Effector CD8-positive, alpha-beta T cell (primary cell): ENCODE results near the gene CNTRL.

Experiments used
- DNase-seq: peaks from one replicate; lab custom pipeline; 2025; lab: John Stamatoyannopoulos, UW

The CNTRL gene

GRCh38 chr9:121201738-121202533, 127.2 kb downstream of the CNTRL start, which contains the start of gene RAB14:
RAB14 (minus strand) TSS chr9:121201869; CDS start chr9:121193412, 8,457 bp downstream.
- DNase-seq = peak; percentile 100

DNA sequence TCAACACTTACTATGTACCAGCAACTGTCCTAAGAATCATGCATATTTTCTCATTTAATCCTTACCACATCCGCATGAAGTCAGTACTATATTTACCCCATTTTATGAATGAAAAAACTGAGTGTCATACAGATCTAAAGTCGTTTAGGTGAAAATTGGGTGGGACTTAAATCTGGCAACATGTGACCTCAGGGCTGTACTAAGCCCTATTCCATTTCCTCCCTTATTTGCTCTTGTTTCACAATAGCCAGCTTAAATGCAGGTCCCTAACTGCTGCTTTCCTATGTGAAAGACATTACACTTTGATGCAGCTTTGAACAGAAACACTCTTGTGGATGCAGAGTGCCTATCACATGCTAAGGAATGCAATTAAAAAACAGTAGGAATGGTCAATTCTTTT, 129.4 kb downstream of the CNTRL start:
- DNase-seq = no peak

DNA sequence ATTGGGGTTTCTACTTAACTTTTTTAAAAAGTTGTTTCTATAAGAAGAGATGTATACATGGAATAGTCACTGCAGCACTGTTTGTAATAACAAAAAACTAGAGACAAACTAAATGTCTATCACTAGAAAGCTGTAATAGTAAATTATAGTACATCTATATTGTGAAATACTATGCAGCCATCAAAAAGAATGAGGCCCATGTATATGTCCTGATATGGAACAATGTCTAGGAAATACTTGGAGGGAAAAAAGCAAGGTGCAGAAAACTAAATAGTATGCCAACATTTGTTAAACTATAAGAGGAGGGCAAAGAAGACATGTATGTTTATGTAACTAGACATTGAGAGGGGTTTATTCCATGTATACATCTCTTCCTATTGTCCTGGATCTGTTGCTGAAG, 129.9 kb downstream of the CNTRL start:
- DNase-seq = no peak

- no peak for DNase-seq
Observed at GRCh38 chr9:121206516-121207370, 132.0 kb downstream of the CNTRL start.

DNA sequence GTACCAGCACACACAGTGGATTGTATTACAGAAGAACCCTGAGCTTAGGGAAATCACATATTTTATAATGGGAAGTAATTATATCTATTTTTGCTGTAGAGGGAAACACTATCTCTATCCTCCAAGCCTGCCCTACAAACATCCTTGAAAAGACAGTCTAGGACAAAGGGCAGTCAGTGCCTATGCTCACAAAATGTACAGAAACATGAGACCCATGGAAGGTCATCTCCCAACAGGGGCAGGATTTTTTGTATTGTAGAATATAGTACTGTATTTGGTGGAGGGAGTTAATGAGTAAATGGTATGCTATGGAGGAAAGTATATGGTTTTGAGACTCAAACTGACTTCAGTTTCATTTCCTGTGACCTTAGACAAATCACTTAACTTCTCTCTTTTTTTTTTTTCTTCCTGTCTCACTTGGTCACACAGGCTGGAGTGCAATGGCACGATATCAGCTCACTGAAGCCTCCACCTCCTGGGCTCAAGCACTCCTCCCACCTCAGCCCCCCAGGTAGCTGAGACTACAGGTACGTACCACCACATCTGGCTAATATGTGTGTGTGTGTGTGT, 132.7 kb downstream of the CNTRL start:
- no peak for DNase-seq

DNA sequence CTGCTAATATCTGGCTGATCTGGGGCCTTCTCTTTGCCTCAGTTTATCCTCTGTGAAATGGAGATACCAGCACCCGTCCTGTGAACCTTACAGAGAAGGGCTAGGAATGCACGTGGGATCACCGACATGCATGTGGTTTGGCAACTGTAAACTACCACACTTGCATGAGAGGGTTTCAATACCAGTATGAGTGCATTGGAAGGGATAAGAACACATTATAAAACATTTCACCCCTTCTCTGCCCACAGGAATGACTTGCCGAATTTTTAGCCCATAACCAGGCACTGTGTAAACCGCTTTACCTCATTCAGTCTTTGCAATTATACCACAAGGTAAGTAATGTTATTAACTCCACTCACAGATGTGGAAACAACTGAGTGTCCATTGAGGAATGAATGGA, 135.8 kb downstream of the CNTRL start:
- no peak for DNase-seq

DNA sequence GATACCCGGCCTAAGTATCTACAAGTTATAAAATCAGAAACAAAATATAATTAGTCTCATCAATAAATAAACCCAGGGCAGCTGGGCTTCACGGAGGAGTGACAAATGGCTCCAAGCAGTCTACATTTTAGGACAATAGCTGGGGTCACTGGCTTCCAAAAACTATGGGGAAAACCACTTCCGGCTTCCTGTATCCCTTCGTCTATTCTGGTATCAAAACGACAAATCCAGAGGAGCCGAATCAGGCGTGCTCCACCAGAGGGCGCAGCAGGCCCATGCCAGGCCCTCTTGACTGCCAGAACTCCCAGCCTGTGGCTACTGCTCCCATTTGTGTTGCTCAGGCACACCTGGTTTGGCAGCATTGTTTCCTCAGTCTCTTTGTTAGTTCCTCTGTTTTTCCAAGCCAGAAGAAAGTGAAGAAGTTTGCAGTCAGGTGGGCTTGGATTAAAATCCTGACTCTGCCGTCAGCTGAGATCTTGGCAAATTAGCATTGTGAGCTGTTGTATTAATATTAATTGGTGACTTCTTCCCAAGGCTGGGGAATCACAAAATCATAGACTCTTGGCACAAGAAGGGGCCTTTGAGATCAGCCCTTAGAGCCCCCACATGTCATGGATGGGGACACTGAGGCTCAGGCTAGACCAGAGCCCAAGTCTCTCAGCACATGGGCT, 138.5 kb downstream of the CNTRL start:
- peak; percentile 47 for DNase-seq

GRCh38 chr9:121214005-121214404, 139.2 kb downstream of the CNTRL start:
- DNase-seq = no peak

DNA sequence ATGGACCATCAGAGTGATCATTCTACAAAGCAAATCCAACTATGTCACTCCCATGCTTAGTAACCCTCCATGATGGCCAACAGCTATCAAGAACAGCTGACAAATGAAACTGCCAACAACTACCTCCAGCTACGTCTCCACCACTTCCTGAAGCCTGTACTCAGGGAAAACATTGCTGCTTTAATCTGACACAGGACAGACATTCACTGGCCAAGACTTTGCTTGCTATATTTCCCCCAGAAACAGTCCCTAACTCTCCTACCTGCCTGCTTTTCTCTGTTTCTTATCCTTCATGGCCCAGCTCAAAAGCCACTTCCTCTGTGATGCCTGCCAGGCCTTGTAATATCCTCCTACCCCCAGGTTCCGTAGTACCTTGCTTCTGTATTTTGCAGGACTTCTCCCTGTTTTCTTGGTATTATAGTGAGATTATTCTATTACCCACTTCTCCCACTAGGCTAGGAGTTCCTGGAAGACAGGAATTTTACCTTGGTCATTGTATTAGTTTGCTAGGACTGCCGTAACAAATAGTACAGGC, 141.6 kb downstream of the CNTRL start:
- DNase-seq = no peak

DNA sequence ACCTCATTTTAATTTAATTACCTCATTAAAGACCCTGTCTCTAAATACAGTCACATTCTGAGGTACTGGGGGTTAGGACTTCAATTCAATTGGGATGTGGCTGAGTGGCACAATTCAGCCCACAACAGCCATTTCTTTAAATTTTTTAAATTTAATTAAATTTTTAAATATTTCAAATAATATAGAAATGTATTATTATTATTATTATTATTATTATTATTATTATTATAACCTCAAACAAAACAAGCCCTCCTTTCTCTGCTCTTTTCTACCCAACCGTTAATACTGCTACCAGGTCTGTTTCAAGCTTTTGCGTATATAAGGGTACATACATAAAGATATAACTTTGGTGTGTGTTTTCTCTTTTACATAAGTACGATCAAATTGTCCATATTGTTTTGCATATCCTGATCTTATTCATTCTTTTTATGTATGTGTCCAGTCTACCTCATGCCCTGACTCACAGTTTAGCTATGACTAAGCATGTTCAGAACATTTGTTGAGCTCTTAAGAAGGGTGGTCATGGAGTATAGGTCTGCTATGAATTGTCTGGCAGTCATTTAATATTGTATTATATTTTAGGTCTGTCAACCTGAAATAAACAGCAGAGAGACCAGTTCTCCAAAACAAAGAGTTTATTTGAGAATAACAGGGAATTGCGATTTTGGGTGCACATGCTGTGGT, 143.0 kb downstream of the CNTRL start:
- no peak for DNase-seq

DNA sequence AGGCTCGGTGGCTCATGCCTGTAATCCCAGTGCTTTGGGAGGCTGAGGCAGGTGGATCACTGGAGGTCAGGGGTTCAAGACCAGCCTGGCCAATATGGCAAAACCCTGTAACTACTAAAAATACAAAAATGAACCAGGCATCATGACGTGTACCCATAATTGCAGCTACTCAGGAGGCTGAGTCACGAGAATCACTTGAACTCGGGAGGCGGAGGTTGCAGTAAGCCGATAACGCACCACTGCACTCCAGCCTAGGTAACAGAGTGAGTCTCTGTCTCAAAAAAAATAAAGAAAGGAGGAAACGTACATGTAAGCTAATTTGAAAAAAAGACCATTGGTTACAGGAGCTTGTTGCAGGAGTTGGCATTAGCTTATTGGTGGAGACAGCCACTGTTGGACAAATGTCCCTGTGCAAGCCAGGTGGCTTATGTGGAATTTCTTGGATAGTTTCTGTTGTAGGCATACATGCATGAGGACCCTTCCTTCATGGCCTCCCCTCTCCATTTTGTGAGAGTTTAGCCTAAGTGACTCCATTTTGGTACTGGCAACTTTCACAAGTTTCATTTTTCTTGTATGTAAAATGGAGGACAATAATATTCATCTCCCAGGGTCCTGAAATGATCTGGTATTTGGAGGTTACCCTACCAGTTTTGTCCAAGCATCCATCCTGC, 143.7 kb downstream of the CNTRL start:
- no peak for DNase-seq

GRCh38 chr9:121219530-121219929, 144.8 kb downstream of the CNTRL start:
- no peak for DNase-seq

GRCh38 chr9:121220996-121221663, 146.4 kb downstream of the CNTRL start:
- DNase-seq = no peak

- DNase-seq = no peak
Observed at GRCh38 chr9:121221664-121222055, 146.9 kb downstream of the CNTRL start.

DNA sequence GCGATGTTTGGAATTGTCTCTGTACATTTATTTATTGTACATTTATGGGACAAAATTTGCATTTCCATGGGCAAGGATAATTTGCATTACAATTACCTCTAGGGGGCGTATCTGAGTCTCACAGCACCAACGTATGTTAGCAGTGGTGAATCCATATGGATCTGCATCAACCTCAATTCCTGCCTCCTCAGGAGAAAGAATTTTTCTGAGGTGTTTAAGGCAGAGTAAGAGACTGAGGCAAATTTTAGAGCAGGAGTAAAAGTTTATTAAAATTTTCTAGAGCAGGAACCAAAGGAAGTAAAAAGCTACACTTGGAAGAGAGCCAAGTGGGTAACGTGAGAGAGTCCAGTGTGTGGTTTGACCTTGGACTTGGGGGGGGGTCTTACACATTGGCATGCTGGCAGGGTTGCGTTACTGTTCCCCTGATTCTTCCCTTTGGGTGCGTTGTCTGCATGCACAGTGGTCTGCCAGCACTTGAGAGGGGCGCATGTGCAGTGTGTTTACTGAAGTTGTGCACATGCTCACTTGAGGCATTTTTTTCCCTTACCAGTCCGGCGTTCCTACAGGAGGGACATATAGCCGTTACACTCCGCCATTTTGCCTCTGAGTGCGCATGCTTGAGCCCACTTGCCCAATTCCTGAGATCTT, 147.9 kb downstream of the CNTRL start:
- DNase-seq = no peak

DNA sequence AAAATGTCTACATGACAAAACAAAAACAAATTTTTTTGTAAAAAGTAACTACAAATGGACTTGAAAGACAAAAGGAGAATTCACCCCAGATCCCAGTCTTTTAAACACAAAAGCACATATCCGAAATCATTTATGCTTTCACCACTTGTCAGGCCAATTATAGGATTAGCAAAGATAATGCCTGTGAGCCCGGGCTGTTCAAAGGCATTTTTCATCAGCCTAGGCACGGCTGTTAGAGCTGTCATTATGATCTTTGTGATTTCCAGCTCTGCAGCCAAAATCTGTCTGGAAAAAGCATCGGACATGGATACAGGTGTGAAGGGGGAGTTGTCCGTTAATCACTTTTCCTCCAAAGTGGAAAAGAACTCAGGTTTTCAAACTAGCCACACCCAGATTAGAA, 150.5 kb downstream of the CNTRL start:
- no peak for DNase-seq

- no peak for DNase-seq
Observed at GRCh38 chr9:121226175-121226574, 151.4 kb downstream of the CNTRL start.
